ENCODE data around the gene COL13A1.

- no peak for TF ChIP-seq CTCF (IDR thresholded peaks at IDR 0.05)
- TF ChIP-seq POLR2AphosphoS5 (IDR thresholded peaks at IDR 0.05), result no peak
Observed at GRCh38 chr10:69896606-69897231, 95.0 kb downstream of the COL13A1 start.

Data from suprapubic skin (tissue), 3 donors.